PC-9 (cell line): Measurements from ENCODE around the gene MRPS27. TPM values are rescaled to one million over a fixed set of nuclear protein-coding genes. Genes with fewer than 3 reads are reported as not detected.

Source experiments
- BruUV-seq: library from RNA; stranded (reverse); fragments of 400-500 nt; replicated peaks from 2 replicates; lab custom pipeline; 2021; lab: Mats Ljungman, UMichigan
- CTCF ChIA-PET: fragments of 300-600 bp; sonication (Branson Sonifier 250); formaldehyde crosslinking; loops from one replicate; lab custom pipeline; 2022; ENCODE audit warnings: antibody characterized with exemption; lab: Charles Lee
- POLR2A ChIA-PET: fragments of 300-600 bp; sonication (Branson Sonifier 250); formaldehyde crosslinking; loops from one replicate; lab custom pipeline; 2022; ENCODE audit warnings: antibody characterized with exemption; ENCODE audit not compliant: unreplicated experiment; lab: Charles Lee
- DNase-seq, 2 experiments: peaks; one replicate each; pipeline versions ENCODE4 v3.0.0 to v3.0.0-alpha.2; 2015 to 2022; ENCODE audit warnings: mixed read lengths in 1 of 2
- H2AFZ ChIP-seq: fragments of 200-600 bp; sonication (generic); 2 replicates; pipeline ENCODE4 v1.8.1; 2017; ENCODE audit warnings: antibody characterized with exemption
- H3F3A ChIP-seq: fragments of 200-600 bp; sonication (generic); 2 replicates; pipeline ENCODE4 v1.8.1; 2017; ENCODE audit warnings: antibody characterized with exemption, mild to moderate bottlenecking, low read depth; ENCODE audit not compliant: insufficient read depth
- H3K27ac ChIP-seq: fragments of 200-600 bp; sonication (generic); 2 replicates; pipeline ENCODE4 v1.6.1; 2016; ENCODE audit warnings: mixed run types
- H3K27me3 ChIP-seq: fragments of 200-600 bp; sonication (generic); 2 replicates; pipeline ENCODE4 v1.6.1; 2016; ENCODE audit warnings: low read depth, mixed run types; ENCODE audit not compliant: insufficient read depth
- H3K36me3 ChIP-seq: fragments of 200-600 bp; sonication (generic); 2 replicates; pipeline ENCODE4 v1.6.1; 2016; ENCODE audit warnings: low read depth, mixed run types
- H3K4me1 ChIP-seq: fragments of 200-600 bp; sonication (generic); replicated peaks from 2 replicates; pipeline ENCODE4 v1.6.1; 2016; ENCODE audit warnings: mixed run types; ENCODE audit not compliant: insufficient read depth
- H3K4me2 ChIP-seq: fragments of 200-600 bp; sonication (generic); 2 replicates; pipeline ENCODE4 v1.6.1; 2017; ENCODE audit warnings: mixed run types
- H3K4me3 ChIP-seq: fragments of 200-600 bp; sonication (generic); 2 replicates; pipeline ENCODE4 v1.6.1; 2016; ENCODE audit warnings: mixed run types
- H3K79me2 ChIP-seq: fragments of 200-600 bp; sonication (generic); 2 replicates; pipeline ENCODE4 v1.6.1; 2017; ENCODE audit warnings: low read depth, mixed run types
- H3K9me2 ChIP-seq: fragments of 200-600 bp; sonication (generic); 2 replicates; pipeline ENCODE4 v1.8.1; 2017; ENCODE audit warnings: mild to moderate bottlenecking; ENCODE audit not compliant: insufficient read depth
- H3K9me3 ChIP-seq: fragments of 200-600 bp; sonication (generic); 2 replicates; pipeline ENCODE4 v1.8.1; 2016; ENCODE audit warnings: low read depth; ENCODE audit not compliant: insufficient read depth
- H4K20me1 ChIP-seq: fragments of 200-600 bp; sonication (generic); 2 replicates; pipeline ENCODE4 v1.8.1; 2017; ENCODE audit not compliant: insufficient read depth
- CTCF ChIP-seq: fragments of 200-600 bp; sonication (generic); conservative IDR thresholded peaks from 2 replicates; pipeline ENCODE4 v1.6.1; 2017; ENCODE audit warnings: mixed run types, antibody characterized with exemption, mild to moderate bottlenecking, moderate library complexity
- EZH2 ChIP-seq: fragments of 200-600 bp; sonication (generic); IDR thresholded peaks from 2 replicates; pipeline ENCODE4 v1.8.0; 2017; ENCODE audit warnings: antibody characterized with exemption, low read depth
- intact Hi-C: fragments of 100-400 bp; cut with micrococcal nuclease; formaldehyde crosslinking; loops from one replicate; pipeline ENCODE4 v1.10.0; 2022; ENCODE audit not compliant: unreplicated experiment
- total RNA-seq: library from RNA; stranded (reverse); gene quantifications from 2 replicates; pipeline ENCODE4 v1.2.3, GENCODE V29; 2021

Gene MRPS27
- total RNA-seq, 1 experiment from 2014 or later = 71.0 TPM

GRCh38 chr5:72183101-72183520 lies 136.9 kb downstream of the MRPS27 start:
- H3K79me2 ChIP-seq = peaks cover 17% of the 10 kb centered on the region; the same call in 1 of the 2 replicates
- CTCF ChIA-PET = no interaction called here

GRCh38 chr5:72182686-72183085 lies 137.4 kb downstream of the MRPS27 start:
- TF ChIP-seq EZH2 (no peak), CTCF (no peak)
- Histone ChIP-seq H4K20me1 (no peaks in the 10 kb centered on the region; the same call in none of the 2 replicates), H3K27ac (no peak overlapping the region), H3K4me2 (no peak overlapping the region), H3K36me3 (peaks cover 7% of the 10 kb centered on the region; the same call in 1 of the 2 replicates), H3K9me3 (no peaks in the 10 kb centered on the region), H3K4me3 (no peak overlapping the region), H3F3A (peaks cover 9% of the 10 kb centered on the region; the same call in 1 of the 2 replicates), H3K9me2 (no peaks in the 10 kb centered on the region), H3K79me2 (peaks cover 17% of the 10 kb centered on the region; the same call in 1 of the 2 replicates), H3K4me1 (peaks cover 5% of the 10 kb centered on the region; the same call in 1 of the 2 replicates), H3K27me3 (no peaks in the 10 kb centered on the region), H2AFZ (no peak overlapping the region)
- no peak for DNase-seq
- intact Hi-C loops = no loop called here
- POLR2A ChIA-PET = no interaction called here
- CTCF ChIA-PET = no interaction called here
- BruUV-seq = no TSS peak

More at GRCh38 chr5:72183101-72183520, 136.9 kb downstream of the MRPS27 start:
- Histone ChIP-seq H3K9me3 (no peaks in the 10 kb centered on the region), H3F3A (peaks cover 9% of the 10 kb centered on the region; the same call in 1 of the 2 replicates), H3K27me3 (no peaks in the 10 kb centered on the region), H3K4me1 (peaks cover 5% of the 10 kb centered on the region; the same call in 1 of the 2 replicates), H4K20me1 (no peaks in the 10 kb centered on the region; the same call in none of the 2 replicates), H3K9me2 (no peaks in the 10 kb centered on the region), H3K4me2 (no peak overlapping the region), H2AFZ (no peak overlapping the region), H3K36me3 (peaks cover 10% of the 10 kb centered on the region; the same call in 1 of the 2 replicates), H3K4me3 (no peak overlapping the region), H3K27ac (no peak overlapping the region)
- no peak for DNase-seq
- POLR2A ChIA-PET = no interaction called here
- intact Hi-C loops = no loop called here
- TF ChIP-seq EZH2 = no peak
- TF ChIP-seq CTCF = no peak
- BruUV-seq = no TSS peak

- H3K79me2 ChIP-seq = peaks cover 17% of the 10 kb centered on the region; the same call in 1 of the 2 replicates
- ChIA-PET POLR2A (no interaction called here), CTCF (interaction anchor here (0.6 kb wide), 1 partner anchor 89 kb away, joined by 3 read pairs; no protein-coding TSS in a partner anchor)
- H3K4me2 ChIP-seq = no peak overlapping the region
- peaks cover 7% of the 10 kb centered on the region for H3K36me3 ChIP-seq
- BruUV-seq = no TSS peak
- intact Hi-C loops = no loop called here
- peaks cover 9% of the 10 kb centered on the region; the same call in 1 of the 2 replicates for H3F3A ChIP-seq
- no peaks in the 10 kb centered on the region; the same call in none of the 2 replicates for H4K20me1 ChIP-seq
- peaks cover 5% of the 10 kb centered on the region; the same call in 1 of the 2 replicates for H3K4me1 ChIP-seq
- H3K9me2 ChIP-seq = no peaks in the 10 kb centered on the region
- no peak overlapping the region for H2AFZ ChIP-seq
- no peaks in the 10 kb centered on the region for H3K9me3 ChIP-seq
- H3K27ac ChIP-seq = no peak overlapping the region
- DNase-seq = no peak
- H3K4me3 ChIP-seq = no peak overlapping the region
- no peaks in the 10 kb centered on the region for H3K27me3 ChIP-seq
- no peak for TF ChIP-seq EZH2
- TF ChIP-seq CTCF = no peak
Measured at GRCh38 chr5:72180925-72181324, 139.1 kb downstream of the MRPS27 start.
